SK-N-MC (cell line): Measurements from ENCODE around the gene PDZD2.
A peak's percentile ranks its signal among the peaks of the same experiment; 100 is the strongest.

Experiments
- DNase-seq: peaks from one replicate; pipeline ENCODE4 v3.0.0-alpha.2; 2011; ENCODE audit warnings: low read depth, low spot score
- H3K27ac ChIP-seq: fragments of 200-600 bp; sonication (generic); 2 replicates; pipeline ENCODE4 v1.5.1; 2016; ENCODE audit warnings: mixed run types
- H3K36me3 ChIP-seq: fragments of 200-600 bp; sonication (generic); 2 replicates; pipeline ENCODE4 v1.6.1; 2017; ENCODE audit warnings: antibody characterized with exemption, low read length, mixed read lengths; ENCODE audit not compliant: insufficient read depth
- H3K4me3 ChIP-seq: fragments of 200-600 bp; sonication (generic); 2 replicates; pipeline ENCODE4 v1.5.1; 2016
- H3K9ac ChIP-seq: fragments of 200-600 bp; sonication (generic); 2 replicates; pipeline ENCODE4 v1.8.0; 2017; ENCODE audit warnings: mixed run types, mixed read lengths; ENCODE audit not compliant: insufficient read length
- H3K9me3 ChIP-seq: fragments of 200-600 bp; sonication (generic); 2 replicates; pipeline ENCODE4 v1.6.1; 2017; ENCODE audit warnings: low read depth, mild to moderate bottlenecking, antibody characterized with exemption, low read length, moderate library complexity, mixed read lengths
- EZH2 ChIP-seq: fragments of 200-600 bp; sonication (generic); IDR thresholded peaks from one replicate; pipeline ENCODE4 v1.6.1; 2017; ENCODE audit warnings: antibody characterized with exemption
- FOXP2 ChIP-seq: optimal IDR thresholded peaks from 2 replicates; pipeline ENCODE3; 2011; ENCODE audit warnings: mild to moderate bottlenecking, moderate library complexity; ENCODE audit not compliant: insufficient read depth; ENCODE audit errors: extremely low read length, control extremely low read depth
- POLR2AphosphoS5 ChIP-seq: IDR thresholded peaks from 2 replicates; pipeline ENCODE4 v1.6.1; 2012; ENCODE audit warnings: mild to moderate bottlenecking, low read depth, low read length, borderline replicate concordance

Gene PDZD2

GRCh38 chr5:32098890-32099310, 460.0 kb downstream of the PDZD2 start:
- H3K36me3 ChIP-seq = peaks cover 28% of the 10 kb centered on the region
- TF ChIP-seq EZH2 = no peak
- TF ChIP-seq POLR2AphosphoS5 = no peak
- no peak for TF ChIP-seq FOXP2
- H3K9me3 ChIP-seq = no peaks in the 10 kb centered on the region
- H3K4me3 ChIP-seq = peak overlapping the region; percentile 25
- DNase-seq = no peak
- no peak overlapping the region for H3K9ac ChIP-seq
- peak overlapping the region; percentile 85 for H3K27ac ChIP-seq

GRCh38 chr5:32099486-32100035, 460.6 kb downstream of the PDZD2 start:
- Histone ChIP-seq H3K36me3 (peaks cover 30% of the 10 kb centered on the region), H3K27ac (peak overlapping the region; percentile 85), H3K4me3 (no peak overlapping the region), H3K9me3 (no peaks in the 10 kb centered on the region), H3K9ac (no peak overlapping the region)
- TF ChIP-seq EZH2 = no peak
- no peak for TF ChIP-seq FOXP2
- no peak for TF ChIP-seq POLR2AphosphoS5
- DNase-seq = no peak

GRCh38 chr5:32100230-32100629, 461.3 kb downstream of the PDZD2 start:
- Histone ChIP-seq H3K36me3 (peaks cover 35% of the 10 kb centered on the region), H3K27ac (no peak overlapping the region), H3K9me3 (no peaks in the 10 kb centered on the region), H3K9ac (no peak overlapping the region), H3K4me3 (no peak overlapping the region)
- no peak for DNase-seq
- TF ChIP-seq FOXP2 (no peak), EZH2 (no peak), POLR2AphosphoS5 (no peak)

GRCh38 chr5:32100691-32101302, 461.9 kb downstream of the PDZD2 start:
- H3K9me3 ChIP-seq = no peaks in the 10 kb centered on the region
- no peak overlapping the region for H3K4me3 ChIP-seq
- TF ChIP-seq POLR2AphosphoS5 = no peak
- TF ChIP-seq EZH2 = no peak
- TF ChIP-seq FOXP2 = no peak
- no peak overlapping the region for H3K27ac ChIP-seq
- peaks cover 41% of the 10 kb centered on the region for H3K36me3 ChIP-seq
- no peak for DNase-seq
- no peak overlapping the region for H3K9ac ChIP-seq

- peaks cover 54% of the 10 kb centered on the region for H3K36me3 ChIP-seq
- no peak for DNase-seq
- no peak overlapping the region for H3K9ac ChIP-seq
- H3K4me3 ChIP-seq = no peak overlapping the region
- no peaks in the 10 kb centered on the region for H3K9me3 ChIP-seq
- no peak for TF ChIP-seq POLR2AphosphoS5
- no peak for TF ChIP-seq FOXP2
- no peak for TF ChIP-seq EZH2
- H3K27ac ChIP-seq = no peak overlapping the region
Measured at GRCh38 chr5:32102254-32102986, 463.5 kb downstream of the PDZD2 start.

- Histone ChIP-seq H3K27ac (no peak overlapping the region), H3K4me3 (no peak overlapping the region), H3K9ac (no peak overlapping the region), H3K9me3 (no peaks in the 10 kb centered on the region), H3K36me3 (peaks cover 64% of the 10 kb centered on the region)
- DNase-seq = no peak
- TF ChIP-seq POLR2AphosphoS5 (no peak), EZH2 (no peak), FOXP2 (no peak)
Measured at GRCh38 chr5:32103521-32103920, 464.6 kb downstream of the PDZD2 start.

GRCh38 chr5:32107291-32107690, 468.4 kb downstream of the PDZD2 start:
- Histone ChIP-seq H3K9ac (no peak overlapping the region), H3K9me3 (no peaks in the 10 kb centered on the region), H3K27ac (no peak overlapping the region), H3K36me3 (peaks cover 85% of the 10 kb centered on the region), H3K4me3 (no peak overlapping the region)
- DNase-seq = no peak
- TF ChIP-seq EZH2 (no peak), FOXP2 (no peak), POLR2AphosphoS5 (no peak)

- no peak overlapping the region for H3K9ac ChIP-seq
- TF ChIP-seq EZH2 = no peak
- no peak for TF ChIP-seq POLR2AphosphoS5
- TF ChIP-seq FOXP2 = no peak
- H3K9me3 ChIP-seq = no peaks in the 10 kb centered on the region
- no peak for DNase-seq
- peaks cover 81% of the 10 kb centered on the region for H3K36me3 ChIP-seq
- no peak overlapping the region for H3K27ac ChIP-seq
- no peak overlapping the region for H3K4me3 ChIP-seq
Measured at GRCh38 chr5:32108167-32108566, 469.2 kb downstream of the PDZD2 start.

- no peak overlapping the region for H3K4me3 ChIP-seq
- no peak overlapping the region for H3K27ac ChIP-seq
- no peak overlapping the region for H3K9ac ChIP-seq
- H3K36me3 ChIP-seq = peaks cover 81% of the 10 kb centered on the region
- no peak for DNase-seq
- H3K9me3 ChIP-seq = no peaks in the 10 kb centered on the region
- TF ChIP-seq POLR2AphosphoS5 (no peak), EZH2 (no peak), FOXP2 (no peak)
Measured at GRCh38 chr5:32109236-32109635, 470.3 kb downstream of the PDZD2 start.
